GM12874 (cell line): Measurements from ENCODE around the gene LYRM4.

Experiments
- TF ChIP-seq, protein P1 (sequence below): IDR thresholded peaks from 2 replicates; pipeline ENCODE4 v1.5.1; 2011; ENCODE audit warnings: low read depth, mild to moderate bottlenecking, control low read depth, low read length, moderate library complexity; ENCODE audit not compliant: insufficient read depth

The LYRM4 gene

DNA sequence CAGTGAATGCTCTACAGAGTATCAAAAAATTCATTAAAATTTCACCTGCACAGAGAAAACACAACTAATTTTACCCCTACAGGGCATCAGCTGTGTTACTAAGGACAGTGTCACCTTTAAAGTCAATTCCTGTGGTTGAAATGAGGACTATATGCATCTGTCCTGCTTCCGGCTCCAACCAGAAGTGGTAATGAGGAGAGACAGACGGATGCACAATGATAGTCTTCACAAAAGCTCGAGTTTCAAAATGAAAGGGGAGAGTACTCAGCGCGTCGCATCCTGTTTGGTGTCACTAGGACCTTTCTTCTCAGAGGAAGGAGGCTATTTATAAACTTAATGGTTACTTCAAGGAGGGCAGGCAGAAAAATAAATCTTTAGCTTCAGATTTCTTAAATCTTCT is 86.5 kb downstream of the LYRM4 start:
- TF ChIP-seq, protein P1, sequence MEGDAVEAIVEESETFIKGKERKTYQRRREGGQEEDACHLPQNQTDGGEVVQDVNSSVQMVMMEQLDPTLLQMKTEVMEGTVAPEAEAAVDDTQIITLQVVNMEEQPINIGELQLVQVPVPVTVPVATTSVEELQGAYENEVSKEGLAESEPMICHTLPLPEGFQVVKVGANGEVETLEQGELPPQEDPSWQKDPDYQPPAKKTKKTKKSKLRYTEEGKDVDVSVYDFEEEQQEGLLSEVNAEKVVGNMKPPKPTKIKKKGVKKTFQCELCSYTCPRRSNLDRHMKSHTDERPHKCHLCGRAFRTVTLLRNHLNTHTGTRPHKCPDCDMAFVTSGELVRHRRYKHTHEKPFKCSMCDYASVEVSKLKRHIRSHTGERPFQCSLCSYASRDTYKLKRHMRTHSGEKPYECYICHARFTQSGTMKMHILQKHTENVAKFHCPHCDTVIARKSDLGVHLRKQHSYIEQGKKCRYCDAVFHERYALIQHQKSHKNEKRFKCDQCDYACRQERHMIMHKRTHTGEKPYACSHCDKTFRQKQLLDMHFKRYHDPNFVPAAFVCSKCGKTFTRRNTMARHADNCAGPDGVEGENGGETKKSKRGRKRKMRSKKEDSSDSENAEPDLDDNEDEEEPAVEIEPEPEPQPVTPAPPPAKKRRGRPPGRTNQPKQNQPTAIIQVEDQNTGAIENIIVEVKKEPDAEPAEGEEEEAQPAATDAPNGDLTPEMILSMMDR: no peak

DNA sequence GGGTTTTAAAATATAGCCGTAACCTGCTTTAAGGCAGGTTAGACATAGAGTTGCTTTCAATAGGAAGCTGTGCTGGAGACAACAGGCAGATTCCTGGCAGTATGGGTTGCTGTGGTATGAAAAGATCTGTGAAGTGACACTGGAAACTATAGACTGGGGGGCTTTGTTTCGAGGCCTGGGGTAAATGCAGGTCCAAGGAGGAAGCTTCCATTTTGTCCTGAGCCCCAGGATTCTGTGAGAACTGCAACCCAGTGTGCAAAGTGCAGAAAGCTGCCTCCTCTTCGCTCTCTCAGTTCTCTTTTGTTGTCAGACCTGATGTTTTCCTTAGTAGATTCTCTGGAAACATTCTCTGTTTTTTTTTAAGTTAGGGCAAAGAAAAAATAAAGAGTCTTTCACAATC is 86.9 kb downstream of the LYRM4 start:
- TF ChIP-seq, protein P1: no peak

DNA sequence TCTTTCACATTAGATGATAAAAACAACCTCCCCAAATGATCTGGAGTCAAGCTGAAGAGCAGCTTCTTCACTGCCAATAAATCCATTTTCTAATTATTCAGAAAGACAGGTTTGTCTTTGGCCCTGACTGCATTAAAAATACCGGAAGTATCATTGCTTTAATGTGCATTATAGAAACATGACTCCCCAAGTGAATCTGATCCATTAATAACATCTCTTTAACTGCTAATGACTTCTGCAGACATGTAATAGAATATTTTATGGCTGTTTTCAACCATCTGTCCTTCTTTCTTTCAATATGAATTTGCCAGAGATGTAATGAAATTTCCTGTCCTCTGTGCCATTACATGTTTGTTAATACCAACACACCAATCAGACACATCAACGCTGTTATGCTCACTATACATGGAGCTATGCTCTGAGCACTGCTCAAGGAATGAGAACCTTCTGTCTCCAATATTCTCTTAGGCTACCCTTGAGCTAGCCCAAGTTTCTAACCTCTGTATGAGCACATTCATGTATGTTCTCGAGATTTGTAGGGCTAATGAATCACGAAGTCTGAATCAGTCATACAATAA is 87.8 kb downstream of the LYRM4 start:
- TF ChIP-seq, protein P1: no peak

DNA sequence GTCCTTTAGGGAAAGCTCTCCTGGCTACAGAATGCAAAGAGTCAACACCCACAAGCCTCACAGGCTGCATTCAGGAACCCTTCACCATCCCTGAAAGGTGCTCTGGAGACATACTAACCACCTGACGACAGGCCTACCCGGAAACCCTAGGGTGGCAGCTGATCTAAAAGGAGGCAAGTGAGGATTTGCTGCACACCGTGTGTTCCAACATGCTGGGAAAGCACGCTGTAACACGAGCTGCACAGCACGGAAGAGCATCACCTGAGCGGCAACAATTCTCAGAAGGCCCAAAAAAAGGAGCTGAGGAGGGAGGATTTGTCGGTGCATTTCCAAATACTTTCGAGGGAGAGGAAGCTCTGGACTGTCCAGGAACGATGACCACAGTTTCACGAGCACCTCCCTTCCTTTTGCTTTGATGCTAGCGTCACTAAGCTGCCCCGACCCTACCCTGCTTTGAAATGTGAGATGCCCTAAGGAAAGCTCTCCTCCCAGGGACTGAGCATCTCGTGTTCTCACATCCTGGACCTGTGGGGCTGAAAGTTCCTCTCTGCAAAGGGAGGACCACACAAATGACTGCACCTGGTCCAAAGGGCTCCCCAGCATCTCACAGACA is 88.6 kb downstream of the LYRM4 start:
- TF ChIP-seq, protein P1: no peak

DNA sequence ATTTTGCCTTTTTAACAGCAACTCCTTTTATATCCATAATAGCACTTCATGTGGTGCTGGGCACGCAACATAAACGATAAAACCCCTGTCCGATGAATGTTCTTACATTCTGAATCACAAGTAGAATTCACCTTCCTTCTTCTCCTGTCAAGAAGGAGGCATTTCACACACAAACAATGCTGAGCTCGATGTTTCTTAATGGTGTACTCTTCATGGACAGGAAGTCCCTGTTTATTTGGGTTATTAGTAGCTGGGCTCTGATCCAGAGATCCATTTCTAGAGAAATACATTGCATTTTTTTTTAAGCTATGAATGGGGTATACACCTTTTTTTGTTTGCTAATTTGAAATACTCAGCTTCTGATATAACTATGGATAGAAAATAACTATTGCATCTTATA is 93.2 kb downstream of the LYRM4 start:
- TF ChIP-seq, protein P1: no peak

DNA sequence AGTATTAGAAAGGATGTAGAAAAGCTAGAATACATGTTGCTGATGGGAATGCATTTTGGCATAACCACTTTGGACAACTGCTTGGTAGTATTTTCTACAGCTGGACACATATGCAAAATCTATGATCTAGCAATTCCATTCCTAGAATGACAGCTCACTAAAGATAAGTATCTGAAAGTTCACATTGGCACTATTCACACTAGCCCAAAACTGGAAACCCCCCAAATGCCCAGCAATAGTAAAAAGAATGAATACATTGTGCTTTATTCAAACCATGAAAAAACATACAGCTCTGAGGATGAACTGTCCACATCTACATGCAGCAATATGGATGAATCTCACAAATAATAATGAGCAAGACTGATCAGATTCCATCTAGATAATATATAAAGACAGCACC is 96.7 kb downstream of the LYRM4 start:
- TF ChIP-seq, protein P1: no peak

DNA sequence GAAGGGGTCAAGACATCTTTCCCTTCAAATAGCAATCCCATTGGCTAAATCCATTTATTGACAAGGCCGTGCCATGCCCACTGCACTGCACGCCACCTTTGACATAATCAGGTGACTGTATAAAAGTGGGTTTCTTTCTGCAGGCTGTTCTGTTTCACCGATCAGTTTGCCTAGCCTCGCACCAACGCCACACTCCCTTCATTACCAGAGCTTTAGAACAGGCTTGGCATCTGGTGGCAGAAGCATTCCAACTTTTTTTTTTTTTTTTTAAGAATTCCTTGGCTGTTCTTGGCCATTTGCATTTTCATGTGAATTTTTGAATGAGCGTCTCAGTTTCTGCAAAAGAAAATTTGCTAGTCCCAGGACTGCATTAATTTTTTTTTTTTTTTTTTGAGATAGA is 97.5 kb downstream of the LYRM4 start:
- TF ChIP-seq, protein P1: no peak
